ENCODE results near the gene DST.

DST gene

GRCh38 chr6:56516003-56516402 lies 126.7 kb downstream of the DST start:
- Histone ChIP-seq H3K27me3 (replicated peaks) (no peaks in the 10 kb centered on the region), H3K36me3 (replicated peaks) (peaks cover 23% of the 10 kb centered on the region), H3K27ac (no peak overlapping the region), H3K4me3 (ENCODE audit: low read depth, low read length) (no peak overlapping the region)
- in situ Hi-C loops (cut with HindIII; ENCODE audit: low pct_ligation_motif_present, low sequenced_read_pairs) = no loop called here
- TF ChIP-seq, protein P1, sequence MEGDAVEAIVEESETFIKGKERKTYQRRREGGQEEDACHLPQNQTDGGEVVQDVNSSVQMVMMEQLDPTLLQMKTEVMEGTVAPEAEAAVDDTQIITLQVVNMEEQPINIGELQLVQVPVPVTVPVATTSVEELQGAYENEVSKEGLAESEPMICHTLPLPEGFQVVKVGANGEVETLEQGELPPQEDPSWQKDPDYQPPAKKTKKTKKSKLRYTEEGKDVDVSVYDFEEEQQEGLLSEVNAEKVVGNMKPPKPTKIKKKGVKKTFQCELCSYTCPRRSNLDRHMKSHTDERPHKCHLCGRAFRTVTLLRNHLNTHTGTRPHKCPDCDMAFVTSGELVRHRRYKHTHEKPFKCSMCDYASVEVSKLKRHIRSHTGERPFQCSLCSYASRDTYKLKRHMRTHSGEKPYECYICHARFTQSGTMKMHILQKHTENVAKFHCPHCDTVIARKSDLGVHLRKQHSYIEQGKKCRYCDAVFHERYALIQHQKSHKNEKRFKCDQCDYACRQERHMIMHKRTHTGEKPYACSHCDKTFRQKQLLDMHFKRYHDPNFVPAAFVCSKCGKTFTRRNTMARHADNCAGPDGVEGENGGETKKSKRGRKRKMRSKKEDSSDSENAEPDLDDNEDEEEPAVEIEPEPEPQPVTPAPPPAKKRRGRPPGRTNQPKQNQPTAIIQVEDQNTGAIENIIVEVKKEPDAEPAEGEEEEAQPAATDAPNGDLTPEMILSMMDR (IDR thresholded peaks at IDR 0.05; ENCODE audit: low read depth, low read length, missing control alignments) = no peak
- no peak for DNase-seq

- TF ChIP-seq, protein P1 (IDR thresholded peaks at IDR 0.05; ENCODE audit: low read depth, low read length, missing control alignments) = no peak
- Histone ChIP-seq H3K27me3 (replicated peaks) (no peaks in the 10 kb centered on the region), H3K27ac (no peak overlapping the region), H3K4me3 (ENCODE audit: low read depth, low read length) (no peak overlapping the region), H3K36me3 (replicated peaks) (peaks cover 23% of the 10 kb centered on the region)
- DNase-seq = no peak
- in situ Hi-C loops (cut with HindIII; ENCODE audit: low pct_ligation_motif_present, low sequenced_read_pairs) = no loop called here
Measured at GRCh38 chr6:56515081-56515905, 127.4 kb downstream of the DST start.

DNA sequence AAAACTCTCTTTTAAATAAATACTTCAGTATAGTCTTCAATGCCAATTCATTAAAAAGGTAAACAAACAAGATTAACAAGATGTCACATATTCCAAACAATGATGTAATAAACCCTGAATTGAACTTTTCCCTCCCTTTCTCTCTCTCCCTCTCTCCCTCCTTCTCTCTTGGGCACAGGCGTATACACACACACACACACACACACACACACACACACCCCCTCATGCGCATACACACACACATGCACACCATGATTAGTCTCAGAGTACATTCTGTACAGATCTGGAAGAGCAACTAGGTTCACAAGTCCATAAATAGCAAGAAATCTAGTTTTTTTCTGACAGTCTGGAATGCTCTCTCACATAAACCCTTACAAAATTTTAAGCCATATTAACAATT lies 128.3 kb downstream of the DST start:
- no peak overlapping the region for H3K27ac ChIP-seq
- no peak overlapping the region for H3K4me3 ChIP-seq (ENCODE audit: low read depth, low read length)
- in situ Hi-C loops (cut with HindIII; ENCODE audit: low pct_ligation_motif_present, low sequenced_read_pairs) = no loop called here
- no peaks in the 10 kb centered on the region for H3K27me3 ChIP-seq (replicated peaks)
- TF ChIP-seq, protein P1 (IDR thresholded peaks at IDR 0.05; ENCODE audit: low read depth, low read length, missing control alignments) = no peak
- peaks cover 24% of the 10 kb centered on the region for H3K36me3 ChIP-seq (replicated peaks)
- DNase-seq = no peak

GRCh38 chr6:56513631-56514030 lies 129.1 kb downstream of the DST start:
- Histone ChIP-seq H3K4me3 (ENCODE audit: low read depth, low read length) (no peak overlapping the region), H3K27ac (no peak overlapping the region), H3K27me3 (replicated peaks) (no peaks in the 10 kb centered on the region), H3K36me3 (replicated peaks) (peaks cover 28% of the 10 kb centered on the region)
- TF ChIP-seq, protein P1 (IDR thresholded peaks at IDR 0.05; ENCODE audit: low read depth, low read length, missing control alignments) = no peak
- no peak for DNase-seq
- in situ Hi-C loops (cut with HindIII; ENCODE audit: low pct_ligation_motif_present, low sequenced_read_pairs) = no loop called here

GRCh38 chr6:56511591-56511990 lies 131.1 kb downstream of the DST start:
- Histone ChIP-seq H3K27ac (no peak overlapping the region), H3K36me3 (replicated peaks) (peaks cover 28% of the 10 kb centered on the region), H3K4me3 (ENCODE audit: low read depth, low read length) (no peak overlapping the region), H3K27me3 (replicated peaks) (no peaks in the 10 kb centered on the region)
- no peak for DNase-seq
- in situ Hi-C loops (cut with HindIII; ENCODE audit: low pct_ligation_motif_present, low sequenced_read_pairs) = no loop called here
- TF ChIP-seq, protein P1 (IDR thresholded peaks at IDR 0.05; ENCODE audit: low read depth, low read length, missing control alignments) = no peak
